D721Med (cell line): ENCODE results near the gene METAP1.
"Not testable (repeated sequence)": the region's sequence is repeated elsewhere in the genome, so short reads cannot be mapped to it uniquely, and the experiment has no call there.

Experiments
- DNase-seq: peaks from one replicate; pipeline ENCODE4 v3.0.0; 2011; ENCODE audit warnings: low spot score; ENCODE audit not compliant: insufficient read length
- FAIRE-seq: peaks from 2 replicates; lab custom pipeline; 2011; peaks lifted over from hg19 to GRCh38; lab: Jason Lieb, UNC
- TF ChIP-seq, protein P1 (sequence below): IDR thresholded peaks from 2 replicates; pipeline ENCODE4 v1.5.1; 2012; ENCODE audit warnings: mild to moderate bottlenecking, control low read depth; ENCODE audit not compliant: insufficient read depth; ENCODE audit errors: missing control alignments

The METAP1 gene

DNA sequence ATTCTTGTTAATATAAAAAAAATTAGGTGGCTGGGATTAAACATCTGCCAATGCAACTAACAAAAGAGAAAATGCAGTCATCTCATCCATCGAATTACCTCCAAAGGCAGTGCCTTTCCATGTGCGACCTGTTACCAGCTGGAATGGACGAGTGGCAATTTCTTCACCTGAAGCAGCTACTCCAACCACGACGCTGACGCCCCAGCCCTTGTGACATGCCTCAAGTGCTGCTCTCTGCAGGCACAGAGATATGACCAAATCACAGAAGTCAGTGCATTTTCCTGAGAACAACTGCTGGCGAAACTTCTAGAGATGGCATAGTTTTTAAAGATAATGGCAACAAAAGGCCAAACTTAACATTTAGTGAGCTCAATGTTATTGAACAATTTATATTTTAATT lies 79.3 kb downstream of the METAP1 start:
- no peak for DNase-seq
- TF ChIP-seq, protein P1, sequence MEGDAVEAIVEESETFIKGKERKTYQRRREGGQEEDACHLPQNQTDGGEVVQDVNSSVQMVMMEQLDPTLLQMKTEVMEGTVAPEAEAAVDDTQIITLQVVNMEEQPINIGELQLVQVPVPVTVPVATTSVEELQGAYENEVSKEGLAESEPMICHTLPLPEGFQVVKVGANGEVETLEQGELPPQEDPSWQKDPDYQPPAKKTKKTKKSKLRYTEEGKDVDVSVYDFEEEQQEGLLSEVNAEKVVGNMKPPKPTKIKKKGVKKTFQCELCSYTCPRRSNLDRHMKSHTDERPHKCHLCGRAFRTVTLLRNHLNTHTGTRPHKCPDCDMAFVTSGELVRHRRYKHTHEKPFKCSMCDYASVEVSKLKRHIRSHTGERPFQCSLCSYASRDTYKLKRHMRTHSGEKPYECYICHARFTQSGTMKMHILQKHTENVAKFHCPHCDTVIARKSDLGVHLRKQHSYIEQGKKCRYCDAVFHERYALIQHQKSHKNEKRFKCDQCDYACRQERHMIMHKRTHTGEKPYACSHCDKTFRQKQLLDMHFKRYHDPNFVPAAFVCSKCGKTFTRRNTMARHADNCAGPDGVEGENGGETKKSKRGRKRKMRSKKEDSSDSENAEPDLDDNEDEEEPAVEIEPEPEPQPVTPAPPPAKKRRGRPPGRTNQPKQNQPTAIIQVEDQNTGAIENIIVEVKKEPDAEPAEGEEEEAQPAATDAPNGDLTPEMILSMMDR = no peak
- no peak for FAIRE-seq

DNA sequence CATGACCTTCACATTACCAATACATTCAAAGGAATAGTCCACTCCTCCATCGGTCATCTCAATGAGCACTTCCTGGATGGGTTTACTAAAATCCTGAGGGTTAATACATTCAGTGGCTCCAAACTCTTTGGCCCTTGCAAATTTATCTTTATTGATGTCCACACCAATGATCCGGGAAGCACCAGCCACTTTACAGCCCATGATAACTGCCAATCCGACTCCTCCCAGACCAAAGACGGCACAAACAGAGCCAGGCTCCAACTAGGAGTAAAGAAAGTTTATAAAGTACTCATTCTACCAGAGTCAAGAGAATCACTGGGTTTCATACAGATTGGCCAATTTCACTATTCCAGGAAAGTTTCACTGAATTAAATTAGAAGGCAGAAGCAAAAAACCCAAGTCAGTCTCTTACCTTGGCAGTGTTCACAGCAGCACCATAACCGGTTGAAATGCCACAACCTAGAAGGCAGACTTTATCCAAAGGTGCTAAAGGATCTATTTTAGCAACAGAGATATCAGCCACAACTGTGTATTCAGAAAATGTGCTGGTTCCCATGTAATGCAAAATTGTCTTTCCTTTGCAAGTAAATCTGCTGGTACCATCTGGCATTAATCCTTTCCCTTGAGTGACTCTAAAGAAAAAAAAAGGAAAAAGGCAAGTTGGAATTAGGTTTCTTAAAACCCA lies 80.9 kb downstream of the METAP1 start:
- TF ChIP-seq, protein P1 = no peak
- FAIRE-seq = no peak
- DNase-seq = no peak

DNA sequence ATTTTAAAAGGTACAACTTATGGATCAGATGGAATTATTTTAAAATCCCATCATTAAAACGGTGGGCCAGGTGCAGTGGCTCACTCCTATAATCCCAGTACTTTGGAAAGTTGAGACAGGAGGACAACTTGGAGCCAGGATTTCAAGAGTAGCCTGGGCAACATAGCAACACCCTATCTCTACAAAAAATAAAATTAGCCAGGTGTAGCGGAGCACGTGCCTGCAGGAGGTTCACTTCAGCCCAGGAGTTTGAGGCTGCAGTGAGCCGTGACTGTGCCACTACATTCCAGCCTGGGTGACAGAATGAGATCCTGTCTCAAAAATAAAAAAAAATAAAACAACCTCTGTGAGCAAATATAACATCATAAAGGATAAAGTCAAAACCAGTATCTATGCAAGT lies 81.7 kb downstream of the METAP1 start:
- no peak for FAIRE-seq
- DNase-seq = no peak
- TF ChIP-seq, protein P1 = no peak

DNA sequence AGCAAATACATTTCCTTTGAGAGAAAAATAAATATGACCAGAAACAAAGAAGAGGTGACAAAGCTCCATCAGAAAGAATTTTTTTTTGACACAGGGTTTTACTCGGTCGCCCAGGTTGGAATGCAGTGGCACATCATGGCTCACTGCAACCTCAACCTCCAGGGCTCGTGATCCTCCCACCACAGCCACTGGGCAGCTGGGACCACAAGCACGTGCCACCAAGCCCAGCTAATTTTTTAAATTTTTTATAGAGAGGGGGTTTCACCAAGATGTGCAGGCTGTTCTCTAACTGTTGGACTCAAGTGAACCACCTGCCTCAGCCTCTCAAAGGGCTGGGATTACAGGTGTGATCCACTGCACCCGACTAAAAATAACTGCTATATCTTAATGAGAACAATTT lies 82.8 kb downstream of the METAP1 start:
- FAIRE-seq = no peak
- TF ChIP-seq, protein P1 = no peak
- DNase-seq = no peak

DNA sequence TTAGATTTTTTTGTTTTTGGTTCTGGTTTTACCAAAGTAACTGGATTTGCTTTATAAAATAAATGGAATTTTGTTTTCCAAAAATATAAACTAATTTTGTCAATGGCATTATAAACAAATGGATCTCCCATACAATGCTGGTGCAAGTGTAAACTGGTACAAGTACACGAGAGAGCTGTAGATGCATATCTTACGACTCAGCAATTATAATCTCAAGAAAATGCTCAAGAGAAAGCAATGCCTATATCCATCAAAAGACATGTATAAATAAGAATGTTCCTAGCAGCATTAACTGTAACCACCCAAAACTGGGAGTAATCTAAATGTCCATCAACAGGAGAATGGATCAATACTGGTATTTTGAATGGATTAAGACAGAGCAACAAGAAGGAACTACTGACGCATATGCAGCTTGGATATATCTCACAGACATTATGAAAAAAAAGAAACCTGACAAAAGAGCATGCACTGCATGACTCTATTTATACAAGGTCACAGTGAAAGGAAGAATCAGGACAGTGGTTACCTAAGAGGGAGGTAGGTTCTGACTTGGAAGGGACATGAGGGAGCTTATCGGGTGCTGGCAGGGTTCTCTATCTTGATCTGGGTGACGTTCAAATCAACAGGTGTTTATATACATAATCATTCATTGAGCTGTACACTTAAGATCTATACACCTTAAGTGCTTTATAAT lies 83.6 kb downstream of the METAP1 start:
- no peak for DNase-seq
- FAIRE-seq = no peak
- TF ChIP-seq, protein P1 = no peak

DNA sequence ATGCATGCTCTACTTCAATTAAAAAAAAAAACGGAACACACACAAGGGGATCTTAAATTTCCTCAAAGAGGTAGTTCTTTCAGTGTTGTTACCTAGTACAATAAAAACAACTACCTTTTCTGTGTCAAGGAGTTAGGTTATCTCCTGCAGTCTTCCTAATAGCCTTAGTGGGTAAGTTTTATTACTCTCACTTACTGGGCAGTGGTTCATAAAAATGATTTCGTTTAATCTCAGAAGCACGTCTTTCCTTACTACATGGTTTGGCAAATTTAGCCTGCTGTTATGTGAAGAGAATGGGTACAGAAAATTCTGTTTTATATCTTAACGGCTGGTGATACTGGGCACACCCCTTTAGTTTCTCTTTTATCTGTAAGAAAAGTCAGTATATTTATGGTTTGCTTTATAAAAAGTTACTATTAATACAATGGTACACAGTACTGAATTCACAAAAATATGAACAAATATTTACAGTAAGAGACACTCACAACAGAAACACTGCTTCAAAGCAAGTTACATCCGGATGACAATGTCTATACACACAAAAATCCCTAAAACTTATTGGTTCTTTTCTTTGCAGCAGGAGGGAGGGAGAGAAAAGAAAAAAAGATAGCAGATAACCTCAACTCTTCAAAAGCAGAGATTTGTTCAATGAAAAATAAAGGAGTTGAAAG lies 84.2 kb downstream of the METAP1 start:
- DNase-seq (no peak), FAIRE-seq (no peak)
- TF ChIP-seq, protein P1 = no peak

DNA sequence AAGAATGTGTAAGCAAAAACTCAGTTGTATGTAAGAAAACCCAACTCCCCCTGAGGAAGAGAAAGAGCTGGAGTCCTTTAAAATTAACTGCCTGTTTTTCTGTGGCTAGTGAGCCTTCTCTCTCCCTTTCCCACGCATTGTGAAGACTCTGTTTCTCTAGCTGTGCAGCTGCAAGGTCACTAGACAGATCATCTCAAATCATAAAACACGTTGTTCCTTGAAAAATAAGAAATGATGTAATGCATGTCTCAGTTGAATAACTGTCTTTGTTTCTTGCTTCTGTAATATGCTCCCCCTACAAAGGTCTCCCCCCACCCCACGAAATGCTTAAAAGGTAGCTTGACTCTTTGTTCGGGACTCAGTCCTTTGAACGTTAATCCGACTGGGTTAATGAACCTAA lies 85.3 kb downstream of the METAP1 start:
- not testable (repeated sequence) for FAIRE-seq, DNase-seq
